CD4-positive, alpha-beta T cell treated with Interferon gamma for 1 hour (primary cell): ENCODE results near the gene LRP1.

Experiments
- DNase-seq: peaks from one replicate; pipeline ENCODE4 v3.0.0-alpha.2; 2020

The LRP1 gene

DNA sequence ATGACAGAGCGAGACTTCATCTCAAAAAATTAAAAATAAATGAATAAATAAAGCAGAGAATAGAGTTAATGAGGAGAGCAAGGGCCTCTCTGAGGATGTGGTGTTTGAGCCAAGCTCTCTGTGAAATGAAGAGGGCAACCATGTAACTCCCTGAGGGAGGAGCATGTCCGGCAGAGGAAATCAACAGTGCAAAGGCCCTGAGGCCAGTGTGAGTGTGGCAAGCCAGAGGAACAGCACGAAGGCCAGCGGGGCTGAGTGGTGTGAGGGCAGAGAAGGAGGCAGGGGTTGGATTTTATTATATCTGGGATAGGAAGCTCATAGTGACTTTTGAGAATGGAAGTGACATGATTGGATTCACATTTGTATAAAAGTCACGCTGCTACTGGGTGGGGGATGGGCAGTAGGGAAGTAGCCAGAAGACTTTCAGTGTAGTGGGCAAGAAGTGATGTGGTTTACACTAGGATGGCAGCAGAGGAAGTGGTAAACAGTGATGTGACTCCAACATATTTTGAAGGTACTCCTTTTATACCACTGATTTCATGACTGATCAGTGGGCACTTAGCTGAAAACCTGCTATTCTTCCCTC lies 29.4 kb downstream of the LRP1 start:
- DNase-seq, result no peak

- DNase-seq, result no peak
These were observed 29.9 kb downstream of the LRP1 start for GRCh38 chr12:57158186-57158585.

- DNase-seq, result no peak
These were observed 30.4 kb downstream of the LRP1 start for GRCh38 chr12:57158665-57159064.

GRCh38 chr12:57159311-57159710 lies 31.0 kb downstream of the LRP1 start:
- no peak for DNase-seq

GRCh38 chr12:57160040-57160439 lies 31.8 kb downstream of the LRP1 start:
- no peak for DNase-seq

GRCh38 chr12:57160741-57161140 lies 32.5 kb downstream of the LRP1 start:
- DNase-seq, result no peak

- DNase-seq, result no peak
These were observed 33.2 kb downstream of the LRP1 start for GRCh38 chr12:57161491-57161890.

- no peak for DNase-seq
These were observed 34.4 kb downstream of the LRP1 start for GRCh38 chr12:57162553-57163125.

- DNase-seq, result no peak
These were observed 36.2 kb downstream of the LRP1 start for GRCh38 chr12:57164454-57164853.

GRCh38 chr12:57164966-57165625 lies 36.8 kb downstream of the LRP1 start:
- no peak for DNase-seq

DNA sequence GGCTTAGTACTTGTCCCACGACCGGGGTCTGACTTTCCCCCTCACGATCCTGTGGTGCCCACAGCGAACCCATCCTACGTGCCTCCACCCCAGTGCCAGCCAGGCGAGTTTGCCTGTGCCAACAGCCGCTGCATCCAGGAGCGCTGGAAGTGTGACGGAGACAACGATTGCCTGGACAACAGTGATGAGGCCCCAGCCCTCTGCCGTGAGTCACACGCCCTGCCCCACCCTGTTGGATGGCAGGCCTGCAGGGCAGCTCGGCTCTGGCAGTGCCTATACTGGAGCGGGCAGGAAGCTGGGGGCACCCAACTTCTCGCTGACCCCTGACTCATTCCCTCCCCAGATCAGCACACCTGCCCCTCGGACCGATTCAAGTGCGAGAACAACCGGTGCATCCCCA lies 37.5 kb downstream of the LRP1 start:
- no peak for DNase-seq

GRCh38 chr12:57166971-57167371 lies 38.7 kb downstream of the LRP1 start:
- no peak for DNase-seq

- no peak for DNase-seq
These were observed 39.8 kb downstream of the LRP1 start for GRCh38 chr12:57168058-57168457.

DNA sequence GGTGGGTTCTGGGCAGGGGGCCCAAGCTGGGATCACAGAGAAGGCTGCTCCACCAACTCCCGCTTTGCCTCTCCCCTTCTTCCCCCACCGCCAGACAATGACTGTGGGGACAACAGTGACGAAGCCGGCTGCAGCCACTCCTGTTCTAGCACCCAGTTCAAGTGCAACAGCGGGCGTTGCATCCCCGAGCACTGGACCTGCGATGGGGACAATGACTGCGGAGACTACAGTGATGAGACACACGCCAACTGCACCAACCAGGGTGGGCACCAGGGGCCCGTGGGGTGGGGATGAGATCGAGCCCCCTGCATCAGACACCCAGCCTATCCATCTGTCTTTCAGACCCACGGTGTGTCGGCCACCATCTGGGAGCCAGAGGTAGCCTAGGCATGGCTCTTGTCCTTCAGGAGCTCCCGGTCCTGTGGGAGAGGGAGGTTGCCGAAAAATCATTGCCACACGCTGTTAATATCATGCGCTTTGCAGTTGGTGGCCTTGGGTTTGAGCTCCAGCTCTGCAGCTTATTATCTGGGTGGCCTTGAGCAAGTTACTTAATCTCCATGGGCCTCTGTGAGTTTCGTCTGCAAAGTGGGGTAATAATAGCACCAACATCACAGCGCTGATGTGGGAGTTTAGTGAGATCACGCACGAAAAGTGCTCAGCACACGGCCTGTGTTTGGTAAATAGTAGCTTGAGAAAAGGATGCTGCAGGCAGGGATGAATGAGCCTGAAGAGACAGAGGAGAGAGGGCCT lies 40.9 kb downstream of the LRP1 start:
- DNase-seq, result no peak

GRCh38 chr12:57169969-57170368 lies 41.7 kb downstream of the LRP1 start:
- DNase-seq, result no peak

- DNase-seq, result no peak
These were observed 42.1 kb downstream of the LRP1 start for GRCh38 chr12:57170408-57170807.

DNA sequence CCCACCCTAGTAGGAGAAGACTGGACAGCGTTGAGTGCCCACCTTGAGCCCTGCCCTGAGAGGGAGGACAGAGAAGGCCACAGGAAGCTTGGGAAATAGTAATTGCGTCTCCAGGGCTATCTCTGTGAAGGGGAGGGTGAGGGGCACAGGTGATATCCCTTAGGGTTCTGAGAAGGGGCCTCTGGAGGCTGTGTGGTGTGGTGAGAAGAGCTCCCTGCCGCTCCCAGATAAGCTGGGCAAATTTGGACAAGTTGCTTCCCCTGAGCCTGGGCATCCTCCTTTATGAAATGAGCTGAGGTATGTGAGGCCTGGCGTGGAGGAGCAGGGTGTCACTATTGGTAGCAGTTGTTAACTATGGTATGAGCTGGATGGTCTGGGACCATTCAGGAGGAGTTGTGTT lies 42.6 kb downstream of the LRP1 start:
- DNase-seq, result no peak

GRCh38 chr12:57171668-57172067 lies 43.4 kb downstream of the LRP1 start:
- DNase-seq, result no peak

DNA sequence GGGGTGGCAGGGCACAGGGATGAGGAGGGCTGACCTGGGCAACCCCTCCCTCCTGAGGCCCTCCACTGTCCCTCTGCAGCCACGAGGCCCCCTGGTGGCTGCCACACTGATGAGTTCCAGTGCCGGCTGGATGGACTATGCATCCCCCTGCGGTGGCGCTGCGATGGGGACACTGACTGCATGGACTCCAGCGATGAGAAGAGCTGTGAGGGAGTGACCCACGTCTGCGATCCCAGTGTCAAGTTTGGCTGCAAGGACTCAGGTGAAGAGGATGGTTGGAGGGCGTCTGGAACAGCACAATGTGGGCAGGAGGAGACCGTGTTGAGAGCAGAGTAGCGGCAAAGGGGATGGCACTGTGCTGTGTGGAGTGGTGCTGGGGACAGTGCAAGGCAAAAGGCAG lies 44.8 kb downstream of the LRP1 start:
- DNase-seq, result no peak

- DNase-seq, result no peak
These were observed 45.4 kb downstream of the LRP1 start for GRCh38 chr12:57173683-57174082.

DNA sequence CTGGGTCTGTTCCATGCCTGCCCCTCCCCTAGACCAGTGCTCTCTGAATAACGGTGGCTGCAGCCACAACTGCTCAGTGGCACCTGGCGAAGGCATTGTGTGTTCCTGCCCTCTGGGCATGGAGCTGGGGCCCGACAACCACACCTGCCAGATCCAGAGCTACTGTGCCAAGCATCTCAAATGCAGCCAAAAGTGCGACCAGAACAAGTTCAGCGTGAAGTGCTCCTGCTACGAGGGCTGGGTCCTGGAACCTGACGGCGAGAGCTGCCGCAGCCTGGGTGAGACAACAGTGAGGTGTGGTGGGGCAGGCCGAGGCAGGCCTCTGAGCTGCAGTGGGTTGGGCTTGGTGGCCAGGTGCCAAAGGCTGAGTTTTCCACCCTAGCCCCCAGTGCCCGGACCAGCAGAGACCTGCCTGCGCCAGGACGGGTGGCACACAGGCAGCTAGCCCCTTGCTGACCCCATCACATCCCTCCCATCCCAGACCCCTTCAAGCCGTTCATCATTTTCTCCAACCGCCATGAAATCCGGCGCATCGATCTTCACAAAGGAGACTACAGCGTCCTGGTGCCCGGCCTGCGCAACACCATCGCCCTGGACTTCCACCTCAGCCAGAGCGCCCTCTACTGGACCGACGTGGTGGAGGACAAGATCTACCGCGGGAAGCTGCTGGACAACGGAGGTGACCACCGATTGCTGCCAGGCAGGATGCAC lies 47.3 kb downstream of the LRP1 start:
- peak; percentile 46 for DNase-seq

- no peak for DNase-seq
These were observed 47.8 kb downstream of the LRP1 start for GRCh38 chr12:57176139-57176477.

DNA sequence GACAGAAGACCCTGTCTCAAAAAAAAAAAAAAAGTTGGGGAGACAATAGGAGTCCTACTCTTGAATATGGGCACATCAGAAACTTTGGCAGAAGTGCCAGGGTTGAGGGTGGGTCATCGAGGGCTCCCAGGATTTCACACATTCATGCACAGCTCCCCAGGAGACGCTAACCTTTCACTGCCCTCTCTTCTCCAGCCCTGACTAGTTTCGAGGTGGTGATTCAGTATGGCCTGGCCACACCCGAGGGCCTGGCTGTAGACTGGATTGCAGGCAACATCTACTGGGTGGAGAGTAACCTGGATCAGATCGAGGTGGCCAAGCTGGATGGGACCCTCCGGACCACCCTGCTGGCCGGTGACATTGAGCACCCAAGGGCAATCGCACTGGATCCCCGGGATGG lies 48.6 kb downstream of the LRP1 start:
- no peak for DNase-seq

DNA sequence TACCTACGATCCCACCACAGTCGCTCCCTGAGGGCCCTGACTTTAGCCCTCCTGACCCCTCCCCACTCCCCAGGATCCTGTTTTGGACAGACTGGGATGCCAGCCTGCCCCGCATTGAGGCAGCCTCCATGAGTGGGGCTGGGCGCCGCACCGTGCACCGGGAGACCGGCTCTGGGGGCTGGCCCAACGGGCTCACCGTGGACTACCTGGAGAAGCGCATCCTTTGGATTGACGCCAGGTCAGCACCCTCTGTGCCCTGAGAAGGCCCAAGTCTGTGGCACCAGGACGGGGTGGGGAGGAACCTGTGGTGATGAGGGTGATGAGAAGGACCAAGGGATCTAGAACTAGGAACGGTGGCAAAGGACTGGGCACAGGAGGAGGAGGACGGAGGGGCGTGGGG lies 49.1 kb downstream of the LRP1 start:
- no peak for DNase-seq
